HepG2 (cell line): ENCODE results near the gene ZNF562. TPM values are rescaled to one million over a fixed set of nuclear protein-coding genes. Genes with fewer than 3 reads are reported as not detected.
A peak's percentile ranks its signal among the peaks of the same experiment; 100 is the strongest.

Experiments used
- ARNT ChIP-seq: fragments of 450-650 bp; IDR thresholded peaks from 2 replicates; pipeline ENCODE4 v1.6.1; 2017
- ATAD3A ChIP-seq: sonication (generic); formaldehyde crosslinking; IDR thresholded peaks from 2 replicates; pipeline ENCODE4 v1.4.0; 2020; ENCODE audit warnings: missing genetic modification reagents
- CAMTA2 ChIP-seq: sonication (generic); formaldehyde crosslinking; IDR thresholded peaks from 2 replicates; pipeline ENCODE4 v1.4.0; 2020; ENCODE audit warnings: mild to moderate bottlenecking, missing genetic modification reagents, borderline replicate concordance
- DR1 ChIP-seq: sonication (generic); formaldehyde crosslinking; IDR thresholded peaks from 2 replicates; pipeline ENCODE4 v1.8.0; 2021; ENCODE audit warnings: mild to moderate bottlenecking, missing genetic modification reagents, inconsistent platforms
- NFE2L1 ChIP-seq: sonication (generic); formaldehyde crosslinking; IDR thresholded peaks from 2 replicates; pipeline ENCODE4 v1.4.0; 2020; ENCODE audit warnings: missing genetic modification reagents, mild to moderate bottlenecking, borderline replicate concordance
- PLRG1 ChIP-seq: fragments of 450-650 bp; conservative IDR thresholded peaks from 2 replicates; pipeline ENCODE4 v1.6.1; 2016
- REST ChIP-seq, 2 experiments: IDR thresholded peaks; 2 replicates each; pipeline ENCODE4 v1.6.1; 2011 to 2012; ENCODE audit warnings: low read length in 2 of 2, borderline replicate concordance in 1 of 2, low read depth in 1 of 2, mild to moderate bottlenecking in 1 of 2, moderate library complexity in 1 of 2
- SIN3A ChIP-seq: IDR thresholded peaks from 2 replicates; pipeline ENCODE4 v1.6.1; 2011; ENCODE audit warnings: low read depth, mild to moderate bottlenecking, control low read depth, low read length, borderline replicate concordance
- SMARCE1 ChIP-seq: fragments of 450-650 bp; IDR thresholded peaks from 2 replicates; pipeline ENCODE4 v1.6.1; 2017; ENCODE audit warnings: borderline replicate concordance
- SNAI1 ChIP-seq: sonication (generic); formaldehyde crosslinking; IDR thresholded peaks from 2 replicates; pipeline ENCODE4 v1.5.0; 2020; ENCODE audit warnings: mild to moderate bottlenecking, missing genetic modification reagents, borderline replicate concordance
- TERF1 ChIP-seq: sonication (generic); formaldehyde crosslinking; IDR thresholded peaks from 2 replicates; pipeline ENCODE4 v1.8.0; 2022; ENCODE audit warnings: mild to moderate bottlenecking, missing genetic modification reagents, moderate library complexity
- ZNF329 ChIP-seq: sonication (generic); formaldehyde crosslinking; IDR thresholded peaks from 2 replicates; pipeline ENCODE4 v1.9.0; 2021; ENCODE audit warnings: low read depth, mild to moderate bottlenecking, missing genetic modification reagents
- ZNF687 ChIP-seq: sonication (generic); formaldehyde crosslinking; IDR thresholded peaks from 2 replicates; pipeline ENCODE4 v1.5.1; 2020; ENCODE audit warnings: mild to moderate bottlenecking, missing genetic modification reagents, moderate library complexity
- ZNF768 ChIP-seq: sonication (generic); formaldehyde crosslinking; IDR thresholded peaks from 2 replicates; pipeline ENCODE4 v1.4.0; 2020; ENCODE audit warnings: missing genetic modification reagents
- polyA plus RNA-seq, 8 experiments: library from polyadenylated mRNA; depleted of rRNA in 3 of 8; stranded (reverse) in 7 of 8; unstranded in 1 of 8; fragments of >200 nt; fragmentation: Illumina TruSeq in 4 of 8; extraction: Trizol in 4 of 8; gene quantifications; 2 replicates each; pipeline versions ENCODE4 v1.2.1 to v1.2.3, GENCODE V29; 2011 to 2016; ENCODE audit warnings: low read depth in 4 of 8, missing spikeins in 1 of 8, mixed read lengths in 1 of 8; ENCODE audit not compliant: insufficient read depth in 1 of 8
- total RNA-seq, 5 experiments: library from RNA; depleted of rRNA; stranded (reverse); fragments of >200 nt; fragmentation: Illumina TruSeq; extraction: Trizol; gene quantifications; 2 replicates each; pipeline ENCODE4 v1.2.3, GENCODE V29; 2016; ENCODE audit warnings: low read depth in 1 of 5
- TF ChIP-seq, protein P1 (sequence below): sonication (generic); formaldehyde crosslinking; IDR thresholded peaks from 2 replicates; pipeline ENCODE4 v1.4.0; 2020; ENCODE audit warnings: missing genetic modification reagents

The ZNF562 gene
- total and polyA plus RNA-seq, 2 of the 13 experiments (the other 11 are each of a cell fraction or from before 2014, with no cell fraction given): 13.1 to 32.7 TPM

GRCh38 chr19:9621156-9622037 is 53.5 kb downstream of the ZNF562 start, which contains the start of gene ZNF561 (continued):
- TF ChIP-seq ZNF687 (CRISPR knock-in tag): peak; percentile 92
- no peak for TF ChIP-seq TERF1
- TF ChIP-seq PLRG1: no peak
- TF ChIP-seq SIN3A: peak; percentile 82; the same call in 1 of the 2 replicates
- peak; percentile 24; the same call in 1 of the 2 replicates for TF ChIP-seq DR1 (CRISPR knock-in tag)
- TF ChIP-seq SMARCE1: no peak
- 0 out of 2 replicates have a peak, but pooled peaks have one; percentile 49 for TF ChIP-seq SNAI1
- TF ChIP-seq, protein P1, sequence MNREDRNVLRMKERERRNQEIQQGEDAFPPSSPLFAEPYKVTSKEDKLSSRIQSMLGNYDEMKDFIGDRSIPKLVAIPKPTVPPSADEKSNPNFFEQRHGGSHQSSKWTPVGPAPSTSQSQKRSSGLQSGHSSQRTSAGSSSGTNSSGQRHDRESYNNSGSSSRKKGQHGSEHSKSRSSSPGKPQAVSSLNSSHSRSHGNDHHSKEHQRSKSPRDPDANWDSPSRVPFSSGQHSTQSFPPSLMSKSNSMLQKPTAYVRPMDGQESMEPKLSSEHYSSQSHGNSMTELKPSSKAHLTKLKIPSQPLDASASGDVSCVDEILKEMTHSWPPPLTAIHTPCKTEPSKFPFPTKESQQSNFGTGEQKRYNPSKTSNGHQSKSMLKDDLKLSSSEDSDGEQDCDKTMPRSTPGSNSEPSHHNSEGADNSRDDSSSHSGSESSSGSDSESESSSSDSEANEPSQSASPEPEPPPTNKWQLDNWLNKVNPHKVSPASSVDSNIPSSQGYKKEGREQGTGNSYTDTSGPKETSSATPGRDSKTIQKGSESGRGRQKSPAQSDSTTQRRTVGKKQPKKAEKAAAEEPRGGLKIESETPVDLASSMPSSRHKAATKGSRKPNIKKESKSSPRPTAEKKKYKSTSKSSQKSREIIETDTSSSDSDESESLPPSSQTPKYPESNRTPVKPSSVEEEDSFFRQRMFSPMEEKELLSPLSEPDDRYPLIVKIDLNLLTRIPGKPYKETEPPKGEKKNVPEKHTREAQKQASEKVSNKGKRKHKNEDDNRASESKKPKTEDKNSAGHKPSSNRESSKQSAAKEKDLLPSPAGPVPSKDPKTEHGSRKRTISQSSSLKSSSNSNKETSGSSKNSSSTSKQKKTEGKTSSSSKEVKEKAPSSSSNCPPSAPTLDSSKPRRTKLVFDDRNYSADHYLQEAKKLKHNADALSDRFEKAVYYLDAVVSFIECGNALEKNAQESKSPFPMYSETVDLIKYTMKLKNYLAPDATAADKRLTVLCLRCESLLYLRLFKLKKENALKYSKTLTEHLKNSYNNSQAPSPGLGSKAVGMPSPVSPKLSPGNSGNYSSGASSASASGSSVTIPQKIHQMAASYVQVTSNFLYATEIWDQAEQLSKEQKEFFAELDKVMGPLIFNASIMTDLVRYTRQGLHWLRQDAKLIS (CRISPR knock-in tag): no peak
- no peak; the same call in 1 of the 2 replicates for TF ChIP-seq NFE2L1 (CRISPR knock-in tag)
- TF ChIP-seq ZNF329 (CRISPR knock-in tag): no peak
- TF ChIP-seq ATAD3A (CRISPR knock-in tag): no peak
- TF ChIP-seq CAMTA2 (CRISPR knock-in tag): no peak
- peak; percentile 16; the same call in 1 of the 2 replicates for TF ChIP-seq ZNF768 (CRISPR knock-in tag)
- peak in 1 of 2 experiments; percentile 54; a peak in 1 of 4 replicates for TF ChIP-seq REST (IDR thresholded peaks at IDR 0.05; ENCODE audit: borderline replicate concordance in 1 of 2, low read depth in 1 of 2, low read length in 2 of 2)
- no peak for TF ChIP-seq ARNT
